WERI-Rb-1 (cell line): ENCODE results near the gene BCL6.

Experiments used
- DNase-seq: peaks from one replicate; pipeline ENCODE4 v3.0.0-alpha.2; 2020
- H3K27ac ChIP-seq: fragments of 250-450 bp; sonication (Bioruptor Pico); 2 replicates; pipeline ENCODE4 v1.5.1; 2020; ENCODE audit warnings: mild to moderate bottlenecking, moderate library complexity
- H3K27me3 ChIP-seq: fragments of 250-450 bp; sonication (Bioruptor Pico); 2 replicates; pipeline ENCODE4 v1.5.1; 2021; ENCODE audit warnings: mild to moderate bottlenecking, low read depth, moderate library complexity; ENCODE audit not compliant: insufficient read depth, severe bottlenecking
- H3K36me3 ChIP-seq: fragments of 250-450 bp; sonication (Bioruptor Pico); 2 replicates; pipeline ENCODE4 v1.5.1; 2020; ENCODE audit warnings: mild to moderate bottlenecking, moderate library complexity
- H3K4me3 ChIP-seq: 2 replicates; pipeline ENCODE4 v1.5.1; 2011; ENCODE audit warnings: low read depth, mild to moderate bottlenecking, control low read depth, low read length
- H3K9me3 ChIP-seq: fragments of 250-450 bp; sonication (Bioruptor Pico); 2 replicates; pipeline ENCODE4 v1.5.1; 2021; ENCODE audit warnings: mild to moderate bottlenecking, moderate library complexity; ENCODE audit not compliant: severe bottlenecking
- CTCF ChIP-seq: IDR thresholded peaks from 2 replicates; pipeline ENCODE4 v1.5.1; 2011; ENCODE audit warnings: low read depth, mild to moderate bottlenecking, control low read depth, inconsistent platforms, low read length

The BCL6 gene

GRCh38 chr3:187745201-187746058 is at the start of gene BCL6:
TSS of gene BCL6 (minus strand) at chr3:187745468. CDS start at chr3:187733693, 11,775 bp downstream.
- H3K27ac ChIP-seq, result peak within 1 kb of the TSS; percentile 99
- no peak for TF ChIP-seq CTCF
- H3K4me3 ChIP-seq, result peak within 1 kb of the TSS; percentile 42
- H3K36me3 ChIP-seq, result no peaks in the 10 kb centered on the region
- DNase-seq, result peak; percentile 87
- peaks cover 19% of the 10 kb centered on the region for H3K27me3 ChIP-seq
- no peaks in the 10 kb centered on the region for H3K9me3 ChIP-seq

GRCh38 chr3:187794731-187795130 is 49.5 kb upstream of the BCL6 start:
- H3K9me3 ChIP-seq, result no peaks in the 10 kb centered on the region
- H3K27ac ChIP-seq, result no peak overlapping the region
- TF ChIP-seq CTCF, result no peak
- no peak for DNase-seq
- no peaks in the 10 kb centered on the region for H3K36me3 ChIP-seq
- no peaks in the 10 kb centered on the region for H3K27me3 ChIP-seq
- H3K4me3 ChIP-seq, result no peak overlapping the region

GRCh38 chr3:187793618-187794017 is 48.4 kb upstream of the BCL6 start:
- Histone ChIP-seq H3K4me3 (no peak overlapping the region), H3K36me3 (no peaks in the 10 kb centered on the region), H3K9me3 (no peaks in the 10 kb centered on the region), H3K27ac (no peak overlapping the region), H3K27me3 (no peaks in the 10 kb centered on the region)
- TF ChIP-seq CTCF, result no peak
- DNase-seq, result no peak

GRCh38 chr3:187792521-187792920 is 47.3 kb upstream of the BCL6 start:
- DNase-seq, result no peak
- Histone ChIP-seq H3K9me3 (no peaks in the 10 kb centered on the region), H3K36me3 (no peaks in the 10 kb centered on the region), H3K27me3 (no peaks in the 10 kb centered on the region), H3K4me3 (no peak overlapping the region), H3K27ac (no peak overlapping the region)
- TF ChIP-seq CTCF, result no peak

- no peak overlapping the region for H3K27ac ChIP-seq
- no peak for TF ChIP-seq CTCF
- no peaks in the 10 kb centered on the region for H3K9me3 ChIP-seq
- no peaks in the 10 kb centered on the region for H3K36me3 ChIP-seq
- no peak for DNase-seq
- H3K27me3 ChIP-seq, result no peaks in the 10 kb centered on the region
- H3K4me3 ChIP-seq, result no peak overlapping the region
Measured at GRCh38 chr3:187789872-187790271, 44.6 kb upstream of the BCL6 start.
